ENCODE data around the gene POLR2I.

DNA sequence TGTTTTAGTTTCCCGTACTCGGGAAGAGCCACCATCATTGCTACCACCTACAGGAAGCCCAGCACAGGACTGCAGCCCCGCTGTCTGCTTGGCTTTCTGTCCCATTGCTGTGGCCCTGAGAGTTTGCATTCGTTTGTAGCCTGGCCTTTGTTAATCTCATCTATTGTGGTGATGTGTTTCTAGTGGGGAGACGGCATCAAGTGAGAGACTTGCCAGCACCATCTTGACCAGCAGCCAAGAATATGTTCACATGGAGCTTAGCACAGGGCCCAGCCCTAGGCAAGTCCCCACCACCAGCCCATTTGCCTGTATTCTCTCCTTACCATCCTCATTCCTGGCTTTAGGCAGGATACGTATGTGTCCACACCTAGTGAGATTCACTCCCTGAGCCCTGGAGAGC is 21.0 kb downstream of the POLR2I start:
- TF ChIP-seq, protein P1, sequence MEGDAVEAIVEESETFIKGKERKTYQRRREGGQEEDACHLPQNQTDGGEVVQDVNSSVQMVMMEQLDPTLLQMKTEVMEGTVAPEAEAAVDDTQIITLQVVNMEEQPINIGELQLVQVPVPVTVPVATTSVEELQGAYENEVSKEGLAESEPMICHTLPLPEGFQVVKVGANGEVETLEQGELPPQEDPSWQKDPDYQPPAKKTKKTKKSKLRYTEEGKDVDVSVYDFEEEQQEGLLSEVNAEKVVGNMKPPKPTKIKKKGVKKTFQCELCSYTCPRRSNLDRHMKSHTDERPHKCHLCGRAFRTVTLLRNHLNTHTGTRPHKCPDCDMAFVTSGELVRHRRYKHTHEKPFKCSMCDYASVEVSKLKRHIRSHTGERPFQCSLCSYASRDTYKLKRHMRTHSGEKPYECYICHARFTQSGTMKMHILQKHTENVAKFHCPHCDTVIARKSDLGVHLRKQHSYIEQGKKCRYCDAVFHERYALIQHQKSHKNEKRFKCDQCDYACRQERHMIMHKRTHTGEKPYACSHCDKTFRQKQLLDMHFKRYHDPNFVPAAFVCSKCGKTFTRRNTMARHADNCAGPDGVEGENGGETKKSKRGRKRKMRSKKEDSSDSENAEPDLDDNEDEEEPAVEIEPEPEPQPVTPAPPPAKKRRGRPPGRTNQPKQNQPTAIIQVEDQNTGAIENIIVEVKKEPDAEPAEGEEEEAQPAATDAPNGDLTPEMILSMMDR (IDR thresholded peaks at IDR 0.05) = no peak
- TF ChIP-seq POLR2A (IDR thresholded peaks at IDR 0.05) = no peak

Measured in testis (tissue), 2 donors.